NCI-H2107 (cell line): ENCODE results near the gene NOSTRIN.
A peak's percentile ranks its signal among the peaks of the same experiment; 100 is the strongest.
"Not testable (repeated sequence)": the region's sequence is repeated elsewhere in the genome, so short reads cannot be mapped to it uniquely, and the experiment has no call there.

Experiments used
- DNase-seq: peaks from one replicate; lab custom pipeline; 2025; lab: John Stamatoyannopoulos, UW

Gene NOSTRIN

GRCh38 chr2:168819829-168820489, 17.5 kb downstream of the NOSTRIN start:
- no peak for DNase-seq

- DNase-seq = no peak
Observed at GRCh38 chr2:168821577-168821976, 19.1 kb downstream of the NOSTRIN start.

- DNase-seq = no peak
Observed at GRCh38 chr2:168821992-168822391, 19.6 kb downstream of the NOSTRIN start.

GRCh38 chr2:168825126-168825525, 22.7 kb downstream of the NOSTRIN start:
- no peak for DNase-seq

- no peak for DNase-seq
Observed at GRCh38 chr2:168830958-168831357, 28.5 kb downstream of the NOSTRIN start.

GRCh38 chr2:168831662-168832061, 29.2 kb downstream of the NOSTRIN start:
- DNase-seq = no peak

- no peak for DNase-seq
Observed at GRCh38 chr2:168835969-168836368, 33.5 kb downstream of the NOSTRIN start.

- DNase-seq = no peak
Observed at GRCh38 chr2:168841445-168841844, 39.0 kb downstream of the NOSTRIN start.

- DNase-seq = no peak
Observed at GRCh38 chr2:168843253-168843652, 40.8 kb downstream of the NOSTRIN start.

GRCh38 chr2:168848225-168848624, 45.8 kb downstream of the NOSTRIN start:
- DNase-seq = peak; percentile 41

GRCh38 chr2:168849610-168850009, 47.2 kb downstream of the NOSTRIN start:
- no peak for DNase-seq

GRCh38 chr2:168850846-168851245, 48.4 kb downstream of the NOSTRIN start:
- DNase-seq = no peak

GRCh38 chr2:168851674-168852320, 49.4 kb downstream of the NOSTRIN start:
- DNase-seq = no peak

GRCh38 chr2:168852481-168852880, 50.0 kb downstream of the NOSTRIN start:
- DNase-seq = no peak

GRCh38 chr2:168853471-168853870, 51.0 kb downstream of the NOSTRIN start:
- DNase-seq = no peak

GRCh38 chr2:168854651-168855050, 52.2 kb downstream of the NOSTRIN start:
- DNase-seq = no peak

- DNase-seq = no peak
Observed at GRCh38 chr2:168855601-168856000, 53.2 kb downstream of the NOSTRIN start.

GRCh38 chr2:168858146-168858545, 55.7 kb downstream of the NOSTRIN start:
- no peak for DNase-seq

- not testable (repeated sequence) for DNase-seq
Observed at GRCh38 chr2:168867164-168867563, 64.7 kb downstream of the NOSTRIN start.

GRCh38 chr2:168870369-168870768, 67.9 kb downstream of the NOSTRIN start:
- DNase-seq = not testable (repeated sequence)

GRCh38 chr2:168870824-168871223, 68.4 kb downstream of the NOSTRIN start:
- not testable (repeated sequence) for DNase-seq

GRCh38 chr2:168874368-168875054, 72.1 kb downstream of the NOSTRIN start:
- DNase-seq = no peak

GRCh38 chr2:168882163-168882562, 79.7 kb downstream of the NOSTRIN start:
- DNase-seq = not testable (repeated sequence)
